Tibial nerve (tissue), 4 donors: ENCODE results near the gene ELAPOR2.

Source experiments
- EP300 ChIP-seq, 2 donors: sonication (generic); formaldehyde crosslinking; IDR thresholded peaks; one replicate each; pipeline ENCODE4 v1.6.1; 2017; ENCODE audit warnings: antibody characterized with exemption in 2 of 2, mild to moderate bottlenecking in 1 of 2
- POLR2A ChIP-seq, 2 donors: fragments of 450-650 bp; IDR thresholded peaks; one replicate each; pipeline ENCODE4 v1.6.1; 2017; ENCODE audit warnings: antibody characterized with exemption in 2 of 2, mild to moderate bottlenecking in 2 of 2, moderate library complexity in 2 of 2
- TF ChIP-seq, protein P1 (sequence below), 5 experiments: fragments of 200-600 bp in 3 of 5; fragments of 450-650 bp in 2 of 5; sonication (generic) in 3 of 5; IDR thresholded peaks; one replicate each; pipeline ENCODE4 v1.5.1; 2016 to 2019; ENCODE audit warnings: antibody characterized with exemption in 5 of 5, mild to moderate bottlenecking in 3 of 5, moderate library complexity in 2 of 5

DNA sequence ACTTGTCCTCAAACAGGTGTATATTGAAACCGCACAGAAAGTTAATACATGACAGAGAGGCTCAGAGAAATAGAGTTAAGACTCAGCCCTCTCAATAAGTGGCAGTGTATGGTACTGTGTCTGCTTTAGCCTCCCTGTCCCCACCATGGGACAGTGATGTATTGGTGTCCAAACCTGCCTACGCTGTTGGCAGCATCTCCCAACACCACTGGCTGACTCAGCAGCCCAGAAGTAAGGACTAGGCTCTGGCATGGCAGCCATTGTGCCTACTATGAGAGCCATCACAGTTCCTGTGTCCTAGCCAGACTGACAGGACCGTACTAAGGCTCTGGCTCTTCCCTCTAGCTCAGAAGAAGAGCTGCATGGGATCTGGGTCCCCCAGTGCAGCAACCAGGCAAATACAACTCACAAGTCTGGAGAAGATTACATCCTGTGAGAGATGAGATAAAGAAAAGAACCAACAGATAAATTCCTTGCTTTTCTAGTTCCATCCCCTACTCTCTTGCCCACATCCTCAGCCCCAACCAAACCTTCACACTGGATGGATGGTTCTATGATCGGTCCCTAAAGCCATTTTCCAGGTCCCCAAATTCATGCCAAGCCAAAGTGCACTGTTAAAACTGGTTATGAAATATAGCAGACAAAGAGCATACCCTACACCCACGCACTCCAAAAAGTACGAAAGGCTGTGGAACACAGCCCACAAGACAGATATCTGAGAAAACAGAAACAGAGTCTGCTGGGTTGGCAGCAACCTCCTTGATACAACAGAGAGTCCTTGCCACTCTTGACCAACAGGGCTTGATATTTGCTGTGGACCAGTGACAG lies 48.7 kb upstream of the ELAPOR2 start:
- TF ChIP-seq, protein P1, sequence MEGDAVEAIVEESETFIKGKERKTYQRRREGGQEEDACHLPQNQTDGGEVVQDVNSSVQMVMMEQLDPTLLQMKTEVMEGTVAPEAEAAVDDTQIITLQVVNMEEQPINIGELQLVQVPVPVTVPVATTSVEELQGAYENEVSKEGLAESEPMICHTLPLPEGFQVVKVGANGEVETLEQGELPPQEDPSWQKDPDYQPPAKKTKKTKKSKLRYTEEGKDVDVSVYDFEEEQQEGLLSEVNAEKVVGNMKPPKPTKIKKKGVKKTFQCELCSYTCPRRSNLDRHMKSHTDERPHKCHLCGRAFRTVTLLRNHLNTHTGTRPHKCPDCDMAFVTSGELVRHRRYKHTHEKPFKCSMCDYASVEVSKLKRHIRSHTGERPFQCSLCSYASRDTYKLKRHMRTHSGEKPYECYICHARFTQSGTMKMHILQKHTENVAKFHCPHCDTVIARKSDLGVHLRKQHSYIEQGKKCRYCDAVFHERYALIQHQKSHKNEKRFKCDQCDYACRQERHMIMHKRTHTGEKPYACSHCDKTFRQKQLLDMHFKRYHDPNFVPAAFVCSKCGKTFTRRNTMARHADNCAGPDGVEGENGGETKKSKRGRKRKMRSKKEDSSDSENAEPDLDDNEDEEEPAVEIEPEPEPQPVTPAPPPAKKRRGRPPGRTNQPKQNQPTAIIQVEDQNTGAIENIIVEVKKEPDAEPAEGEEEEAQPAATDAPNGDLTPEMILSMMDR (IDR thresholded peaks at IDR 0.05), result no peak
- TF ChIP-seq EP300 (IDR thresholded peaks at IDR 0.05) (no peak), POLR2A (IDR thresholded peaks at IDR 0.05) (no peak)
